Transverse colon (tissue), 4 donors: ENCODE results near the gene MINDY4B. TPM values are rescaled to one million over a fixed set of nuclear protein-coding genes. Genes with fewer than 3 reads are reported as not detected.

ENCODE experiments used
- DNase-seq: peaks from one replicate; pipeline ENCODE4 v3.0.0-alpha.2; 2019
- H3K27ac ChIP-seq, 4 donors: fragments of 200-600 bp; sonication (generic); 2 replicates each; pipeline ENCODE4 v1.5.1; 2016 to 2018; ENCODE audit warnings: inconsistent platforms in 4 of 4
- H3K27me3 ChIP-seq: fragments of 200-600 bp; sonication (generic); 2 replicates; pipeline ENCODE4 v1.5.1; 2017; ENCODE audit warnings: inconsistent platforms
- H3K36me3 ChIP-seq, 4 donors: fragments of 200-600 bp; sonication (generic); 2 replicates each; pipeline ENCODE4 v1.5.1; 2017 to 2019; ENCODE audit warnings: inconsistent platforms in 4 of 4
- H3K4me1 ChIP-seq, 4 donors: fragments of 200-600 bp; sonication (generic); 2 replicates each; pipeline ENCODE4 v1.5.1; 2017 to 2020; ENCODE audit warnings: inconsistent platforms in 4 of 4
- H3K4me3 ChIP-seq, 4 donors: fragments of 200-600 bp; sonication (generic); 1 replicate in 1 of 4; 2 replicates in 3 of 4; pipeline versions ENCODE4 v1.5.1 to v1.6.1; 2017 to 2019; ENCODE audit warnings: inconsistent platforms in 4 of 4
- H3K9me3 ChIP-seq, 2 donors: fragments of 200-600 bp; sonication (generic); 2 replicates each; pipeline ENCODE4 v1.5.1; 2017 to 2019; ENCODE audit warnings: inconsistent platforms in 2 of 2
- CTCF ChIP-seq, 5 experiments: fragments of 200-600 bp in 3 of 5; fragments of 450-650 bp in 2 of 5; sonication (generic) in 3 of 5; IDR thresholded peaks; 1 replicate in 2 of 5; 2 replicates in 3 of 5; pipeline ENCODE4 v1.5.1; 2016 to 2017; ENCODE audit warnings: antibody characterized with exemption in 5 of 5, inconsistent platforms in 3 of 5, mild to moderate bottlenecking in 2 of 5, moderate library complexity in 1 of 5
- EP300 ChIP-seq: sonication (generic); formaldehyde crosslinking; IDR thresholded peaks from one replicate; pipeline ENCODE4 v1.6.1; 2017; ENCODE audit warnings: antibody characterized with exemption, low read depth
- POLR2A ChIP-seq: fragments of 450-650 bp; IDR thresholded peaks from one replicate; pipeline ENCODE4 v1.6.1; 2016; ENCODE audit warnings: antibody characterized with exemption, mild to moderate bottlenecking, moderate library complexity
- POLR2AphosphoS5 ChIP-seq, 3 donors: sonication (generic); formaldehyde crosslinking; IDR thresholded peaks; one replicate each; pipeline ENCODE4 v1.6.1; 2016; ENCODE audit warnings: antibody characterized with exemption in 3 of 3
- WGBS, 2 donors: methylation state at CpG; one replicate each; pipeline ENCODE4 v1.1.5; 2018; ENCODE audit warnings: low coverage in 1 of 2; 5-methylcytosine and 5-hydroxymethylcytosine counted together
- in situ Hi-C, 4 donors: fragments of 200-750 bp; cut with MboI; loops; one replicate each; pipeline versions ENCODE4 v1.15.0 to v1.15.1; 2017; ENCODE audit warnings: low sequenced_read_pairs in 3 of 4, low pct_ligation_motif_present in 1 of 4, low pct_unique_long_range_greater_than_20kb in 1 of 4
- intact Hi-C: fragments of 100-400 bp; cut with DNase I; formaldehyde crosslinking; loops from one replicate; pipeline ENCODE4 v1.15.1; 2023; ENCODE audit warnings: low total_unique reads
- total RNA-seq, 4 donors: library from RNA; depleted of rRNA; stranded (reverse); fragments of >200 nt; gene quantifications; one replicate each; pipeline ENCODE4 v1.1.0, GENCODE V29; 2016

MINDY4B gene
- total RNA-seq, 4 donors from 2014 or later, result not detected

GRCh38 chr3:150936693-150937092 lies 31.5 kb upstream of the MINDY4B start:
- no peak overlapping the region for H3K27ac ChIP-seq
- TF ChIP-seq POLR2A (no peak), POLR2AphosphoS5 (IDR thresholded peaks at IDR 0.05) (no peak), EP300 (no peak), CTCF (IDR thresholded peaks at IDR 0.05) (no peak)
- H3K9me3 ChIP-seq, result no peaks in the 10 kb centered on the region
- no peaks in the 10 kb centered on the region for H3K4me1 ChIP-seq
- no peaks in the 10 kb centered on the region for H3K36me3 ChIP-seq
- no peak for DNase-seq
- H3K27me3 ChIP-seq, result no peaks in the 10 kb centered on the region
- intact Hi-C loops (no loop called here), in situ Hi-C loops (no loop called here)
- no peak overlapping the region for H3K4me3 ChIP-seq
- 51 to 58% methylated on average over 2 of the region's 2 CpGs for WGBS, 2 donors

- H3K27me3 ChIP-seq, result no peaks in the 10 kb centered on the region
- no peaks in the 10 kb centered on the region for H3K4me1 ChIP-seq
- in situ Hi-C loops, result no loop called here
- 27 to 40% methylated on average over 1 of the region's 1 CpG for WGBS, 2 donors
- TF ChIP-seq EP300, result no peak
- no peak for TF ChIP-seq POLR2AphosphoS5 (IDR thresholded peaks at IDR 0.05)
- no peak for TF ChIP-seq POLR2A
- no peak for TF ChIP-seq CTCF (IDR thresholded peaks at IDR 0.05)
- intact Hi-C loops, result no loop called here
- H3K27ac ChIP-seq, result no peak overlapping the region
- H3K36me3 ChIP-seq, result no peaks in the 10 kb centered on the region
- DNase-seq, result no peak
- no peak overlapping the region for H3K4me3 ChIP-seq
- H3K9me3 ChIP-seq, result no peaks in the 10 kb centered on the region
These were observed 28.3 kb upstream of the MINDY4B start for GRCh38 chr3:150933473-150933995.

DNA sequence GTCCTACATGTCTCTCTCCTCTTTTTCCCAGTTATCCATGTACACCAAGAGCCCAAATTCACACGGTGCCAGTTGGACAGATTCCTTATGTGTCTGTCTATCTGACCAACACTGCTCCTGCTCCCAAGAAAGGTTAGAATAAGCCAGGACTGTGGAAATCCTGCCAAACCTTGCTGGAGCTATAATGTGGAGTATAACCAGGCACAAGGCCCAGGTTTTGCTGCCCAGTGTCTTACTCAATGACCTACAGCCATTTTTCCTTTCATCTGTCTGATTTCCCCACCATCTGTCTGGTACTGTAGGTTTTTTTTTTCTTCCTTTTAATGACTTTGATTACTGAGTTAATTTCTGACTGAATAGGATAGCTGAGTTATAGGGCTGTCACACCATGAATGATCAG lies 26.5 kb upstream of the MINDY4B start:
- intact Hi-C loops, result no loop called here
- WGBS, 2 donors, result 83% methylated on average over 1 of the region's 1 CpG; no CpG with 5 or more reads in 1 of the 2 donors

DNA sequence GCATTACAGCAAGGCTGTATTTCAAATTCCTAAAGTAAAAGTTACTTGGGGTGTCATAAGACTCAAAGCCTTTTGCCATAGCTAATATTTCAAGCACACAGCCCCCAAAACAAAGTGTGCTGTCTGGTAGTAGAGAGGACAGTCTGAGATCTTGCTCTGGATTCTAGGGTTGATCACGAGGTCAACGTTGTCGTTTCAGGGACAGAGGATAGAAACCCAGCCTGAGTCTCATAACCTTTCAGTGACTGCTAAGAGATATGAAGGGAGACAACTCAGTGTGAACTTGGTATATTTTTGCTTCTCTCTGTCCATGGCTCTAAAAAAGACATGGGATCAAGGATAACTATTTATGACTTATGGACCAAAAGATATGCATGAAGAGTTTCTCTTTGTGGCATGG lies 25.6 kb upstream of the MINDY4B start:
- H3K27ac ChIP-seq, result no peak overlapping the region
- no peak overlapping the region for H3K4me3 ChIP-seq
- H3K27me3 ChIP-seq, result no peaks in the 10 kb centered on the region
- WGBS, 2 donors, result 50 to 74% methylated on average over 2 to 3 of the region's 3 CpGs
- H3K36me3 ChIP-seq, result no peaks in the 10 kb centered on the region
- no peak for TF ChIP-seq CTCF (IDR thresholded peaks at IDR 0.05)
- TF ChIP-seq POLR2AphosphoS5 (IDR thresholded peaks at IDR 0.05), result no peak
- no peak for TF ChIP-seq EP300
- in situ Hi-C loops, result no loop called here
- no peaks in the 10 kb centered on the region for H3K9me3 ChIP-seq
- no peak for DNase-seq
- H3K4me1 ChIP-seq, result peaks cover 0 to under 1% (median 0%) of the 10 kb centered on the region in 4 donors
- intact Hi-C loops, result no loop called here

More for the DNA sequence above, 26.5 kb upstream of the MINDY4B start:
- H3K36me3 ChIP-seq, result no peaks in the 10 kb centered on the region
- no peak for DNase-seq
- no peak overlapping the region for H3K27ac ChIP-seq
- H3K9me3 ChIP-seq, result no peaks in the 10 kb centered on the region
- in situ Hi-C loops, result no loop called here
- no peaks in the 10 kb centered on the region for H3K27me3 ChIP-seq
- no peaks in the 10 kb centered on the region for H3K4me1 ChIP-seq
- H3K4me3 ChIP-seq, result no peak overlapping the region
- TF ChIP-seq CTCF (IDR thresholded peaks at IDR 0.05) (no peak), POLR2AphosphoS5 (IDR thresholded peaks at IDR 0.05) (no peak), EP300 (no peak), POLR2A (no peak)
